ENCODE data around the gene ATG7. TPM values are rescaled to one million over a fixed set of nuclear protein-coding genes. Genes with fewer than 3 reads are reported as not detected.

ATG7 gene
- total RNA-seq, 1 experiment from 2014 or later, result 36.0 TPM

DNA sequence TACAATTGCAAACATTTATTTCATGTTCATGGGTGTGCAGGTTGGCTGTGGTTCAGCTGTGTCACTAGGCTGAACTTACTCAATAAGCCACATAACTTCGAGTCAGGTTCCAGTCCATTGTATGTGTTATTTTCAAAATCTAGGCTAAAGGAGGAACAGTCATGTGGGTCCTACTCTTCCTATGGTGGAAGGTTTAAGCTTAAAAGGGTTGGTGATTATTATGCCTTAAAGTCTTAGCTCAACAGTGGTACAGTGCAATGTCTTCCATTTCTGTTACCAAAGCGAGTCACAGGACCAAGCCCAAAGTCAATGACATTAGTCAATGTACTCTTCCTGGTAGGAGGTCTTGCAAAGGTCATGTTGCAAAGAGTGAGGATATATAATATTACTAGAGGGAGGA lies 78.2 kb downstream of the ATG7 start:
- ATAC-seq (no peak), DNase-seq (ENCODE audit: low read depth, low spot score) (no peak)
- no peak overlapping the region for H3K4me3 ChIP-seq (ENCODE audit: low read depth in 2 of 2, low read length in 2 of 2)
- H3K27me3 ChIP-seq (ENCODE audit: control insufficient read depth, insufficient read depth, low read length), result no peaks in the 10 kb centered on the region
- ChIA-PET CTCF (no interaction called here), POLR2A (interaction anchor here (0.5 kb wide), 1 partner anchor 24 kb away, joined by 9 read pairs; no protein-coding TSS in a partner anchor)
- in situ Hi-C loops (cut with HindIII; ENCODE audit: low pct_unique_long_range_greater_than_20kb, low sequenced_read_pairs) (no loop called here), intact Hi-C loops (cut with micrococcal nuclease; ENCODE audit: unreplicated experiment) (no loop called here)
- H3K9me3 ChIP-seq (ENCODE audit: control insufficient read depth, insufficient read depth, low read depth, low read length), result no peaks in the 10 kb centered on the region
- TF ChIP-seq REST (IDR thresholded peaks at IDR 0.05; ENCODE audit: insufficient read depth in 1 of 2, low read depth in 2 of 2, low read length in 1 of 2) (no peak), TCF7L2 (IDR thresholded peaks at IDR 0.05; ENCODE audit: low read depth, low read length) (no peak), SIN3A (IDR thresholded peaks at IDR 0.05; ENCODE audit: borderline replicate concordance, insufficient read depth, low read depth, low read length) (no peak), POLR2AphosphoS5 (IDR thresholded peaks at IDR 0.05; ENCODE audit: low read depth, low read length) (no peak)
- TF ChIP-seq, protein P1, sequence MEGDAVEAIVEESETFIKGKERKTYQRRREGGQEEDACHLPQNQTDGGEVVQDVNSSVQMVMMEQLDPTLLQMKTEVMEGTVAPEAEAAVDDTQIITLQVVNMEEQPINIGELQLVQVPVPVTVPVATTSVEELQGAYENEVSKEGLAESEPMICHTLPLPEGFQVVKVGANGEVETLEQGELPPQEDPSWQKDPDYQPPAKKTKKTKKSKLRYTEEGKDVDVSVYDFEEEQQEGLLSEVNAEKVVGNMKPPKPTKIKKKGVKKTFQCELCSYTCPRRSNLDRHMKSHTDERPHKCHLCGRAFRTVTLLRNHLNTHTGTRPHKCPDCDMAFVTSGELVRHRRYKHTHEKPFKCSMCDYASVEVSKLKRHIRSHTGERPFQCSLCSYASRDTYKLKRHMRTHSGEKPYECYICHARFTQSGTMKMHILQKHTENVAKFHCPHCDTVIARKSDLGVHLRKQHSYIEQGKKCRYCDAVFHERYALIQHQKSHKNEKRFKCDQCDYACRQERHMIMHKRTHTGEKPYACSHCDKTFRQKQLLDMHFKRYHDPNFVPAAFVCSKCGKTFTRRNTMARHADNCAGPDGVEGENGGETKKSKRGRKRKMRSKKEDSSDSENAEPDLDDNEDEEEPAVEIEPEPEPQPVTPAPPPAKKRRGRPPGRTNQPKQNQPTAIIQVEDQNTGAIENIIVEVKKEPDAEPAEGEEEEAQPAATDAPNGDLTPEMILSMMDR (IDR thresholded peaks at IDR 0.05), result no peak
- BruUV-seq (replicated peaks), result no TSS peak
- H3K36me3 ChIP-seq (ENCODE audit: control insufficient read depth, insufficient read depth, low read length), result peaks cover 2% of the 10 kb centered on the region
- no peaks in the 10 kb centered on the region for H3K4me1 ChIP-seq (ENCODE audit: control insufficient read depth, insufficient read depth, low read length)
- no peak overlapping the region for H3K27ac ChIP-seq (ENCODE audit: low read length)

DNA sequence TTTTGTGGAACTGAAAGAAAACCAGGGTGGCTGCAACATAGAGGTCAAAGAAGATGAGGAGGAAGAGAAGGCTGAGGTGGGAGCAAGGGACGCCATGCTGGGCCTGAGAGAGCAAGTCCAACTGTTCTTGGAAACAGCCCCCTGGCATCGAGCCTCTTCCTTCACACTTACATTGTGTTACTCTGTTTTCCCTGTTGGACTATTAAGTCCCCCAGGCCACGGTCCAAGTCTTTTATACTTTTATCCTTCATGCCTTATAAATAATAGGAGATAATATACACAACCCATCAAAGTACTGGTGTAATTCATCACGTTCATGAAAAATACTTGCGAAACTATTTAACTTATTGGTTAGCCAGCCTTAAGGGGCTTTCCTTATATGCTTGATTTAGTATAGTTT lies 79.3 kb downstream of the ATG7 start:
- in situ Hi-C loops (cut with HindIII; ENCODE audit: low pct_unique_long_range_greater_than_20kb, low sequenced_read_pairs), result no loop called here
- DNase-seq (ENCODE audit: low read depth, low spot score) (no peak), ATAC-seq (no peak)
- TF ChIP-seq REST (IDR thresholded peaks at IDR 0.05; ENCODE audit: insufficient read depth in 1 of 2, low read depth in 2 of 2, low read length in 1 of 2) (no peak), POLR2AphosphoS5 (IDR thresholded peaks at IDR 0.05; ENCODE audit: low read depth, low read length) (no peak), TCF7L2 (IDR thresholded peaks at IDR 0.05; ENCODE audit: low read depth, low read length) (no peak), SIN3A (IDR thresholded peaks at IDR 0.05; ENCODE audit: borderline replicate concordance, insufficient read depth, low read depth, low read length) (no peak)
- TF ChIP-seq, protein P1 (IDR thresholded peaks at IDR 0.05), result no peak
- POLR2A ChIA-PET, result no interaction called here
- Histone ChIP-seq H3K27me3 (ENCODE audit: control insufficient read depth, insufficient read depth, low read length) (no peaks in the 10 kb centered on the region), H3K36me3 (ENCODE audit: control insufficient read depth, insufficient read depth, low read length) (no peaks in the 10 kb centered on the region; the same call in 1 of the 2 replicates), H3K9me3 (ENCODE audit: control insufficient read depth, insufficient read depth, low read depth, low read length) (no peaks in the 10 kb centered on the region), H3K4me3 (ENCODE audit: low read depth in 2 of 2, low read length in 2 of 2) (no peak overlapping the region), H3K27ac (ENCODE audit: low read length) (no peak overlapping the region), H3K4me1 (ENCODE audit: control insufficient read depth, insufficient read depth, low read length) (no peaks in the 10 kb centered on the region)
- intact Hi-C loops (cut with micrococcal nuclease; ENCODE audit: unreplicated experiment), result no loop called here
- CTCF ChIA-PET, result no interaction called here
- BruUV-seq (replicated peaks), result no TSS peak
